Measurements from ENCODE around the gene C1orf226. TPM values are rescaled to one million over a fixed set of nuclear protein-coding genes. Genes with fewer than 3 reads are reported as not detected.

C1orf226 gene
- total and polyA plus RNA-seq, 10 of the 15 experiments (the other 5 are each of a cell fraction or from before 2014, with no cell fraction given) = not detected

- SMC1A ChIA-PET (ENCODE audit: uncharacterized antibody, unreplicated experiment) = interaction anchor here (5.2 kb wide), 1 partner anchor 38 kb away, joined by 84 read pairs; no protein-coding TSS in a partner anchor
- no TSS peak for BruUV-seq (replicated peaks)
- RAD21 ChIA-PET (ENCODE audit: unreplicated experiment) = no interaction called here
- Histone ChIP-seq H3K27me3 (replicated peaks in 1 of 2; ENCODE audit: control insufficient read depth in 2 of 2, insufficient read depth in 2 of 2, low read length in 1 of 2) (peaks cover 0 to 2% of the 10 kb centered on the region in 2 experiments; a peak in 3 of 4 replicates), H3K4me2 (ENCODE audit: control insufficient read depth, insufficient read depth) (no peak overlapping the region), H3K27ac (ENCODE audit: control insufficient read depth, insufficient read depth) (no peak overlapping the region), H3K4me3 (no peak overlapping the region), H4K20me1 (ENCODE audit: control insufficient read depth, insufficient read depth) (no peaks in the 10 kb centered on the region), H3K79me2 (ENCODE audit: control insufficient read depth, insufficient read depth, low read length) (no peaks in the 10 kb centered on the region), H3K9me3 (replicated peaks; ENCODE audit: control insufficient read depth, insufficient read depth, low read length) (no peaks in the 10 kb centered on the region), H2AFZ (ENCODE audit: control insufficient read depth, low read depth, low read length) (no peak overlapping the region), H3K4me1 (ENCODE audit: control insufficient read depth, insufficient read depth, low read length) (no peaks in the 10 kb centered on the region), H3K36me3 (ENCODE audit: control insufficient read depth in 2 of 2, insufficient read depth in 2 of 2, low read length in 1 of 2) (no peaks in the 10 kb centered on the region), H3K9ac (ENCODE audit: control insufficient read depth, insufficient read depth, low read length) (no peak overlapping the region)
- TF ChIP-seq KLF5 (IDR thresholded peaks at IDR 0.05; ENCODE audit: partially characterized antibody) (no peak), PRDM15 (CRISPR knock-in tag; IDR thresholded peaks at IDR 0.05) (no peak), YBX1 (IDR thresholded peaks at IDR 0.05) (no peak), BCLAF1 (IDR thresholded peaks at IDR 0.05) (no peak), POLR2AphosphoS5 (IDR thresholded peaks at IDR 0.05; ENCODE audit: low read length) (no peak), NFXL1 (IDR thresholded peaks at IDR 0.05; ENCODE audit: borderline replicate concordance) (no peak), SREBF2 (IDR thresholded peaks at IDR 0.05; ENCODE audit: low read length) (no peak), IRF3 (IDR thresholded peaks at IDR 0.05) (no peak), KAT2A (conservative IDR thresholded peaks at IDR 0.05; ENCODE audit: control insufficient read depth, low read depth, low read length) (no peak), USF1 (IDR thresholded peaks at IDR 0.05; ENCODE audit: borderline replicate concordance, extremely low read length, insufficient read depth, low read depth, low read length) (no peak), MTA3 (IDR thresholded peaks at IDR 0.05; ENCODE audit: borderline replicate concordance, low read length) (no peak), BACH1 (IDR thresholded peaks at IDR 0.05; ENCODE audit: borderline replicate concordance) (no peak)
- no peak for ATAC-seq
- no peak for DNase-seq (ENCODE audit: low read depth, low spot score)
- FAIRE-seq = no peak
- POLR2A ChIA-PET = no interaction called here
- 16% methylated on average over 5 of the region's 5 CpGs for WGBS (ENCODE audit: insufficient coverage, insufficient replicate concordance, low lambda C conversion rate, missing lambda C conversion rate)
- CTCF ChIA-PET = no interaction called here
- in situ Hi-C loops (cut with MboI) (no loop called here), intact Hi-C loops (cut with micrococcal nuclease; ENCODE audit: unreplicated experiment) (no loop called here)
Measured at GRCh38 chr1:162353702-162354101, 27.8 kb upstream of the C1orf226 start.
